GM12891 (cell line): ENCODE measurements around the gene PPP2R5B.

Source experiments
- PAX5 ChIP-seq: IDR thresholded peaks from 2 replicates; pipeline ENCODE4 v1.6.1; 2011; ENCODE audit warnings: low read length, moderate library complexity, mild to moderate bottlenecking; ENCODE audit not compliant: insufficient read depth, severe bottlenecking
- POLR2A ChIP-seq: IDR thresholded peaks from 2 replicates; pipeline ENCODE4 v1.6.1; 2011; ENCODE audit warnings: low read depth, low read length, control low read depth
- POLR2AphosphoS5 ChIP-seq: IDR thresholded peaks from 2 replicates; pipeline ENCODE4 v1.6.1; 2011; ENCODE audit warnings: low read depth, low read length, control low read depth
- POU2F2 ChIP-seq: IDR thresholded peaks from 2 replicates; pipeline ENCODE4 v1.6.1; 2011; ENCODE audit warnings: low read depth, mild to moderate bottlenecking, control low read depth, low read length, moderate library complexity
- SPI1 ChIP-seq: IDR thresholded peaks from 2 replicates; pipeline ENCODE4 v1.6.1; 2011; ENCODE audit warnings: low read depth, low read length, control low read depth
- TAF1 ChIP-seq: IDR thresholded peaks from 2 replicates; pipeline ENCODE4 v1.6.1; 2011; ENCODE audit warnings: low read depth, low read length, control low read depth

DNA sequence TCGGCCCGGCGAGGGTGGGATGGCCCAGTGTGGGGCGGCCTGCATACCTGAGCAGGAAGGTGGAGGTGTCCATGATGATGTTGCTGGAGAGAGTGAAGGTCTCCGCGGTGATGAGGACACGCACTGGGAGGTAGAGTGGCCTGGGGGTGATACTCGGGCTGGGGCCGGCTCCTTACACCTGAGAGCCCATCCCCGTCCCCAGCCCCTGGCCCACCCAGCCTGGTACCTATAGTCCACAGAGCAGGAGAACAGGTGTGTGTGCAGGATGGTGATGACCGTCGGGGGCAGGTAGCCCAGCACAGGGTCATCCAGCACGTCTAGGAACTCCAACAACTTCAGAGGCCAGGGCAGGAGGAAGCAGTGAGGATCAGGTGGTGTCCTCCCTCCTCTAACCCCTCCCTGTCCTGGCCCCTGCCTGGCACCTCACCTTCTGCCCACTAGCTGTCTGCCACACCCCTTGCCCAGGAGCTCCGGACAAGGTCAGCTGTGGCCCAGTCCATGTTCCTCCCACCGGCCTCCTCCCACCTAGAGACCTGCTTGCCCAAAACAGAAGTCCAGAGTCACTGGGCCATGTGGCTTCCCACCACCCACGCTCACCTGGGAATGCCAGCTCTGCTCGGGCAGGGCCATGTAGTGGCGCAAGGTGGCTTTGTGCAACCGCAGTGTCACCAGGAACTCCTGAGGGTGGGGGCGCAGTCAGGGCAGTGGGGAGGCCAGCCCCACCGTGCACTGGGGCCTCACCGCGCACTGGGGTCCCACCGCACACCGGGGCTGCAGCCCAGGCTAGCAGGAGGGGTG, 18.8 kb upstream of the PPP2R5B start:
- TF ChIP-seq POLR2A (no peak), TAF1 (no peak), POLR2AphosphoS5 (no peak), SPI1 (no peak), PAX5 (no peak), POU2F2 (no peak)
